ENCODE measurements around the gene EXOC3L4.

The EXOC3L4 gene

DNA sequence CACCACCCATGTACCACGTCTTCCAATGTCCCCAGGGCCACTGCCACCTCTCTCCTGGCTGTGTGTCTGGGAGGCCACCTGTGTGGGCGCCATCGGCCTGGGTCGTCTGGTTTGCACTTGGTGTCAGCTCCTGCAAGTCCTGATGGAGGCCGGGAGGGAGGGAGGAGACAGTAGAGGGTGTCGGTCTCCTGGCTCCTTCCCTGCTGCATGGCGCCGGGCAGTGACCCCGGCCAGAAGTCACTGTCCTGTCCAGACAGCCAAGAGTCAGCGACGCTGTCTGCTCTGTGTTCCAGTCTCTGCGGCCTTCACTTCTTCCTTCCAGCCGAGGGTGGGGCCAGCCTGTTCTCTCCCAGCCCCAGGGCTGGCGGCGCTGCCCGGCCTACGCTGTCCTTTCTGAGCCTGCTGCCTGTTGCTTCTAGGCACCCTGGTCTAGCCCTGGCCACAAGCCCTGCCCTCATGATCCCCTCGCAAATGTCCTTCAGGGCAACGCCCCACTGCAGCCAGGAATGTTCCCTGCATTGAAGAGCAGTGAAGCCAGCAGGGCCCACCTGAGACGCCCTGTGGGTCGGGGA is 23.5 kb upstream of the EXOC3L4 start:
- no peak for DNase-seq

DNA sequence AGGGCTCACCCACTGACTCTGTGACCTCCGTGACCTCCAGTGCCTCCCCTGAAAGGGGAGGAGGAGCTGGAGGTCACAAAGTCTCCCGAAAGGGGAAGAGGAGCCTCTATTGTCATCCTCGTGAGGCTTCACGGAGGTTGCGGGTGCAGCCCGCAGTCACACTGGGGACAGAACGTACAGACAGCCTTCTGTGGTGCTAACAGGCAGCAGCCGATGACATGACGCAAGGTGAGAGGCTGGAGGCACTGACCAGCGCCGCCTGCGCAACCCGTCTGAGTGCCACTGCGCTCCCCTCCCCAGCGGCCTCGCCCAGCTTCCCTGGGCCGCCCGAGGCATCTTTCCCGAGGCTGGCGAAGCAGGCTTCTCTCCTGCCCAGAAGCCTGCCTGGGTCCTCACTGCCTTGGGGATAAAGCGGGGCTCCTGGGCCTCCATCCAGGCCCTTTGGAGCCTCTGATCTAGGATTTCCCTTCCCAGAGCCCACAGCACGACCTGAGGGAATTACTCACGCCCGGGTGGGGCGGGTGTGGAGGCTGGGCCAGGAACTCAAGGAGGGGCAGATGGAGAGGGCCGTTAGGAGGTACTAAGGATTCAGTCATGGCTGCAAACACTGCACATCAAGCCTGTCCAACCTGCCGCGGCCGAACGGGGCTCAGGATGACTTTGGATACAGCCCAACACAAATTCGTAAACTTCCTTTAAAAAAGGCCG is 22.8 kb upstream of the EXOC3L4 start:
- DNase-seq, result no peak

DNA sequence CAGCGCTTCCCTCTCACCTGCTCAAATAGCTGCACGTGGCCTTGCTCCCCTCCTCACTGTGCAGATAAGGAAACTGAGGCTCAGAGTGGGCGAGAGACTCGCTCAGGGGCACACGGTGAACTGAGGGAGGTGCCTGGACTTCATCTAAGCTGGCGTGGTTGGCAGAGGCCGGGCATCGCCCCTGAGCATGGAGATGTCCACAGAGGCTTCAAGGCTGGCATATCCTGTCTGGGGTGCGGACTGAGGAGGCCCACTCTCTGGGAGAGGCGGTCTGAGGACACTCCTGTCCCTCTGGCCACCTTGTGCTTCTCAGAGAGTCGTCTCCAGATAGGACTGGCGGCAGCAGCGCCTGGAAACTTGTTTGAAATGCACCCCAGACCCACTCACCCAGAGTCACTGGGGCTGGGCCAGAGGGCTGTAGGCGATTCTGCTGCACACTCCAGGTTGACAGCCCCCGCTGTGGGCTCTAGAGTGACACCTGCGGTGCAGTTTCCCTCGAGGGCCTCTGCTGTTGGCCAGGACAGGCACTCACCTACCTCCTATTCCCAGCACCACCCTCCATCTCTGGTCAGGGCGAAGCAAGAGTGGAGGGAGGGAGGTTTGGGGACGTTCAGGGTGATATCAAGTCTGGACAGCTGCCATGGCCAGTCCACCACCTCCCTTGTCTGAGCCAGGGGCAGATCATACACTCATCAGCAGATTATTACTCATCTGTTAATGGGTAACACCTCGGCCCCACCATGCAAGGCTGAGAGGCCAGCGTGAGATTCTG is 21.7 kb upstream of the EXOC3L4 start:
- DNase-seq, result no peak

DNA sequence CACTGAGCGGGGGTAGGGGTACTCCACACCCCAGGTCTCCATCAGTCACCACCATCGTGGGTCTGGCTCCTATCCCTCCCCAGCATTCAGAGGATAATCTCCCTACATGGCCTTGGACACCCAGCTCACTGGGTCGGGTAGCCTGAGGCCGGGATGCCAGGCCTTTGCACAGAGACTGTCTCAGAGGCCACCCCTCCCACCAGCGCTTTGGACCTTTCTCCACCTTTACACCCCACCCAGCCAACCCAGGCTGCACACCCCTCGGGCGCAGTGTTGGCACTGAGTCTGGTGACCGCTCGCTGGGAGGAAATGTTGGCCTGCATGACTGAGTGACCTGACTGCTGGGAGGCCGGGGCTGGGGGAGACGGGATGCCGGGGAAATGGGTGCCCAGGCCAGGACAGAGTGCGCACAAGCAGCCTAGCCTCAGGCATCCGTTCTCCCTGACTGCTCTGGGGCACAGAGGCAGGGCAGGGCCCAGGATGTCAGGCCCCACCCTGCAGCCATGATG is 21.1 kb upstream of the EXOC3L4 start:
- no peak for DNase-seq

DNA sequence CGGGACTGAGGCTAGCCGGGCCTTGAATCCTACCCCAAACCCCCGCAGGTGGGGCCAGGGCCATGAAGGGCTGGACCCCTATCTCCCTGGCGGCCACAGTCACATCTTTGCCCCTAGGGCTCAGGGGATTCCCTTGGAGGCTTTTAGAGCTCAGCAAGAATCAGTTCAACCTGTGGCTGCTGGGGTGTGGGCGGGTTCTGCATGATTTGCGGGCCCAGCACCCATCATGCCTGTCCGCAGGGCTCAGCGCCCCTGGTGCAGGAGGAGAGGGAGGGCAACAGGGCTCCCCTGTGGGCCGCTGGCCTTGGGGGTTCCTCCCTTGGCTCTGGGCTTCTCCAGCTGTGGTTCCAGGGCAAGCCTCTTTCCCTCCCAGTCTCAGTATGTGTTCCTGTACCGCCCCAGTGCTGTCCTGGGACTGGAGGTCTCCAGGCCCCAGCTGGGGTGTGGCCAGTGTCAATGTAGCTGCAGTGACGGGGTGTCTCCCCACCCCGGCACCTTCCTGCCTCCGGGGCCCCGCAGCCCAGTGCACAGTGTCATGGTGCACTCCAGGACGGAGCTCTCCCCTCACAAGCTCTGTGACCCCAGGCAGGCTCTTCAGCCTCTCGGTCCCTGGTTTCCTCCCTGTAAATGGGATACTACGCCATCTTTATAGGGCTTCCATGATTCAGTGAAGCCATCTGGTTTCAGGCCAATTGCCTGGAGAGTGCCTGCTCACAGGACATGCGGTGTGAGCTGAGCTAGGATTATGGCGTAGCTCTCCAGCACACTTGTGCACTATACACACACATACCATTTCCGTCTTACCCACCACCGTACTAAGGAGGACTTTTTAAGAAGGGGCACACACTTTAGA is 20.4 kb upstream of the EXOC3L4 start:
- no peak for DNase-seq

DNA sequence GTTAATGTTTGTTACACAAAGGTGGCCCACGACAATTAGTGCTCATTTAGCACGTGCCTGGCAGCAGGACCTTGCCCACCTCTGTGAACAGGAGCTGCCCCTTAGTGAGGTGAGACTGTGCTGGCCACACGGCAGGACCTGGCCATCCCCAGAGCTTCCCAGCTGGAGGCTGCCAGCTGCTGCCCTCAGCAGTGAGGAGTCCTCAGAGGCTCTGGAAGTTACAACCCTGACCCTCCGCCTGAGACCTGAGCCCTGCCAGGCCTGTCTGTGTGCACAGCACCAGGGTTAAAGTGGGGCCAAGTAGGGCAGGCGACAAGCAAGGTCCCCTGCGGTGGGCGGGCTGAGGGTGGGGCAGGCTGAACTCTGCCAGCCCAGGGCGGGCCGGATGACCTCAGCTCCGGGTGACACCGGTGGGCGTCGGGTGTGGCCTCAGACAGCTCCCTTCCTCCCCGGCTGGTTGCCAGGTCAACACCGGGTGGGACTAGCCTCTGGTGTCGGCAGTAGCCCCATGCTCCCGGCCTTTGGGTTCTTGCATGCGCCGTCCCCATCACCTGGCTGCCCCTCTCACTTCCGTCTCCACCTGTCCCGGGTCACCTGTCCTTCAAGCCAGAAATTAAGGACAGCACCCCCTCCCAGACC is 19.7 kb upstream of the EXOC3L4 start:
- no peak for DNase-seq

DNA sequence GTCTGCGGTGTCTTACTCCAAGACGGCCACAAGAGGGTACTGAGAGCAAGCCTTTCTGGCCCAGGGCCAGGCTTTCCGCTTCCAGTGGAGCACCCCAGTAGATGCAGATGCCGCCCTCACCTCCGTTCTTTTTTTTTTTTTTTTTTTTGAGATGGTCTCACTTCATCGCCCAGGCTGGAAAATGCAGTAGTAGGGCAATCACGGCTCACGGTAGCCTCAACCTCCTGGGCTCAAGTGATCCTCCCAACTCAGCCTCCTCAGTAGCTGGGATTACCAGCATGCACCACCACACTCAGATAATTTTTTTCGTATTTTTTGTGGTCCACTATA is 16.1 kb upstream of the EXOC3L4 start:
- peak; percentile 70 for DNase-seq

DNA sequence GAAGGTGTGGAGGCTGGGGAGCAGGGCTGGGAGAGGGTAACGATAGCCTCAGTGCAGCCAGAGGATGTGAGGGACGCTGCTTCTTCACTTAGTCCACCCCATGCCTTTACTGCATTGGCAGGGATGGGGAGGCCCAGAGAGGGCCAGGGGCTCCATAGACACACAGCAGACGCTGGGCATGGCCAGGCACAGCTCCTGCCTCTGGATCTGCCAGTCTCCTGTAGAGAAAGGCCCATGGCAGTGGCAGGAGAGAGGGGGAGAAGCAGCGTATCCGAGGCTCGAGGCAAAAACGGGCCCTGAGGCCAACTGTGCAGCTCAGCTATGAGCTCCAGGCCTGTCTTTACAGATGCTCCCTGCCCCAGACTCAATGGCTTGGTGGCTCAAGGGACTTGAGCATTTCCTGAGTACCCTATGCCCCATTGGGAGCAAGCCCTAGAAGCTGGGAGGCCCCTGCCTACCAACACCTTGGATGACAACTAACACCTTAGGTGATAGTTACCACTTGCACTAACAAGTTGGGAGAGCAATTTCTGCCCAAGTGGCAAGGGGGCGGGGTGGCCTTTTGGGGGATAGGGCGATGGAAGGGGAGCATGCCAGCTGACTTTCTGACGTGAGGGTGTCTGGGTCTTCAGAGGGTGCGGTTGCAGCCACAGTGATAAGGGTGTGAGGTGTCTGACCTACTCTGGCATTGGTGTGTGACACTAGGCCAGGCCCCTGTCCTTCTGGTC is 15.5 kb upstream of the EXOC3L4 start:
- no peak for DNase-seq

DNA sequence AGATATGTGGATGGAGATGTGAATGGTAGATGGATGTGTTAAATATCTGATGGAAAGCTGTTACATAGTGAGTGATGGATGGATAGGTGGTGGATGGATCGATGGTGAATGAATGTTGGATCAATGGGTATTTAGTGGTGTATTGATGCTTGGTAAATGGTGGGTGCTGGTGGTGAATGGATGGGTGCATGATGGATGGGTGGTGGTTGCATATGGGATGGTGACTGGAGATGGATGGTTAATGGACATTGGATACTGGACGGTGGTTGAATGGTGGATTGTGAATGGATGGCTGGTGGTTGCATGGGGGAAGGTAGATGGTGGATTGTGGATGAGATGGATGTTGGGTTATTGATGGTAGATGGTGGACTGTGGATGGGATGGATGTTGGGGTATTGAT is 12.6 kb upstream of the EXOC3L4 start:
- no peak for DNase-seq

DNA sequence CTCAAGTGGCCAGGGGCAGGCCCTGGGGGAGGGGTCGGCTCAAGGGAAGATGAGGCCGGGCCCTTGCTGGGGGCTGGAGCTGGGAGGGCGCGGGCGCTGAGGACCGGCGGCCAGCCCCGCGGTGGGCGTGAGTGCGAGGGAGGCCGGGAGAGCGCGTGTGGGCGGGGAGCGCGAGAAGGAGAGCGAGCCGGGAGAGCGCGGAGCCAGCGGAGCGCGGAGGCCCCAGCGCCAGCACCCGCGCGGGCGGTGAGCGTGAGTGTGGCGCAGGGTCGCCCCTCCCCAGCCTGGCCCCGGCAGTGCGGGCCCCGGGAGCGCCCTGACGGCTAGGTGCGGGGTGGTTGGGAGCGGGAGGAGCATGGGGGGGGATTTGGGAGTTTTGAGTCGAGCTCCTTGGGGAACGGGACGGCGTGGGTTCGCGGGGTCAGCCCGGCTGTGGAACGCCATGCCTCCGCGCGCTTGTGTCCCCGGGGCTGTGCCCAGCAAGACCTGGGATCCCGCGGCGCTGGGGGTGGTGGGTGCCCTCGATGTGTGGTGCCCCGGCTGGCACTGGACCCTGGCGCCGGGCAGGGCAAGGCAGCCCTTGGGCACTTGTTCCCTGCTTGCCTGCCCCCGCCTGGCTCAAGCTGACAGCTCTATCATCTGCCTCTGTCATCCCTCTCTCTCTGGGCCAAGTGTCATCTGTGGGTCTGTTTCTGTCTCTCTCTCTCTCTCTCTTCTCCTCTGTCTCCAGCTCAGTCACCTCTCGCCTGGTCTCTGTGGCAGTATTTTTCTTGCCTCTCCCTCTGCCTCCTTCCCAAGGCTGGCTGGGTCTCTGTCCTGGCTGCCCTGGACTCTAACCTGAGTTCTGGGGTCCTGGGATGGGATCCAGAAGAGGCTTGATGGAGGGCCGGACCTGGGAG is 10.3 kb upstream of the EXOC3L4 start, which contains the start of gene LBHD2:
LBHD2 (plus strand) TSS at position 190 of the 899 bp plus-strand sequence. CDS start 1,803 bp downstream, outside the sequence.
- no peak for DNase-seq

DNA sequence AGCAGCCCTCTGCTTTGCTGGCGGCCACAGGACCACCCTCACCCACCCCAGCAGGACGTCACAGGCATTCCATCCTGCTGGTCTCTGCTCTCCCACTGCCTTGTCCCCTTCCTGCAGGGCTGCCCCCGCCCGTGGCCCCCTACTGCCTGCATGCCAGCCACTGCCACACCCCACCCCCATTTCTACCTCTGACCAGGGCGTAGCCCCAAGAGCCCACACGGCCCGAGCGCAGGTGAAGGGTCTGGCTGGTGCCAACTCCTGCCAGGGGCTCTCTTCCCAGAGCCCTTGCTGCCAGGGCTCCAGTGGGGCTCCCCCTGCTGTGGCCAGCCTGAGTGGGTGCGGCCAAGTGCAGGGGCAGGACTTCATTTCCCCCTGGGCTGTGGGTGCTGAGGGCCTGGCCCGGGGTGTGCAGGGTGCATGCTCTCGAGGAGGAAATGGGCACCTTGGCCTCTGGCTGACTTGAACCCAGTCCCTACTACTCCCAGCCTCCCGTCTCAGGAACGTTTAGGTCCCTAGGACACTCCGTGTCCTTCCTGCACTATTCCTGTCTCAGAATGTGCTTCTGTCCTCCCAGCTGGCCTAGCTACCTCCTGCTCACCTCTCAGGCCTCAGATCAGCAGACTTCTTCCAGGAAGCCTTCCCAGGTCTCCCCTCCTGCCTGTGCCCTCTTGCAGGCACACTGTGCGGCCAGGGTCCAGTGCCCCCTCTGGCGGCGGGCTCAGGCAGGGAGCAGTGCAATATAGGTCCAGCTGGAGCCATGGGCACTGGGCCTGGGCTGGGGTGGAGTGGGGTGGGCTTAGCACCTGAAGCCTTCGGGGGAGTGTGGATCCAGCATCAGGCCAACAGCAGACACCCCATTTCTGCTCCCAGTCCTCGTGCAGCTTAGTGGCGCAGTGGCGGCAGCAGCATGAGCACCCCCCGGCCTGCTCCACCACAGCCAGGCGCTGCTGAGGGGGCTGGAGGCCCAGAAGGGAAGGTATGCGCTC is 9.1 kb upstream of the EXOC3L4 start:
- DNase-seq, result no peak

DNA sequence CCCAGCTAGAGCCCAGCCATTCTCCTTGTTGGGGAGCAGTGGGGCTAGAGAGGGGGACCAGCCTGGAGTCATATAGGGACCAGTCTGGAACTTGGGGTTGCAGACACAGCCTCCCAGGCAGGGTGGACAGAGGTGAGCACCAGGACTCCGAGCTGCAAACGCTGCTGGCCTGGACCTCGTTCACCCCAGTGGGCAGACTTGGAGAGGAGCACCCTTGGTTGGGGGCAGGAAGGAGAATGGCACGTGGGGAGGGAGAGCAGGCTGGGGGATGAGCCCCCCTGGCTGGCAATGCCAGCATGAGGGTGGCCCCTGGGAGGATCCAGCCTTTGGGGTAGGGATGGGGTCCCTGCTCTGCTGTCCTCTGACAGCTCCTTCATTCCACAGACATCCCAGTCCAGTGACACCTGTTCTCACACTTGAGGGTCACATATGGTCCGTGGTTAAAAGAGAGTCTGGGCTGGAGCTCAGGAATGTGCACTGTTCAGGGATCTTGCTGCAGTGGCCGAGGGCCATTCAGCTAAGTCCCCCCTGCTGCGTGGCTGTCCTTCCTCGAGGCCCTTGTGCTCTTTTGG is 7.7 kb upstream of the EXOC3L4 start:
- no peak for DNase-seq

DNA sequence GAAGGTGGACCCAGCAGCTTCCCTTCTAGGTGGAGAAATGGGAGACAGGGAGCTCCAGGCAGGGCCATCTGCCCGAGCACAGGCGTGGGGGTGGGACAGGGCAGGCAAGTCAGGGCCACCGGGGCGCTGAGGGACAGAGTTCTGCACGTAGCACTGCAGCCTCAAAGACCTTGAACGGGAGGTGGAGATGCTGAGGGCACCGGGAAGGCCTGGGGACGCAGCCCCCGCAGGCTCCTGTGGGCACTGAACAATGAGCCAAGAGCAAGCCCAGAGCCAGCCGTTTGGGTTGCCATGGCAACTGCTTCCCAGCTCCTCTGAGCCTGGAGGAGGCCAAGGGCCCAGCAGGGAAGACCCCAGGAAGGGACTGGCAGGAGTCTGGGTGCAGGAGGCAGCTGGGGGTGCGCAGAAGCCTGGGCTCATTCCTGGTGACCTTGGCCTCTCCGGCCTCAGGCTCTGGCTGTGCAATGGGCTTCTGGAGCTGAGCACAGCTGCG is 7.1 kb upstream of the EXOC3L4 start:
- DNase-seq, result no peak

DNA sequence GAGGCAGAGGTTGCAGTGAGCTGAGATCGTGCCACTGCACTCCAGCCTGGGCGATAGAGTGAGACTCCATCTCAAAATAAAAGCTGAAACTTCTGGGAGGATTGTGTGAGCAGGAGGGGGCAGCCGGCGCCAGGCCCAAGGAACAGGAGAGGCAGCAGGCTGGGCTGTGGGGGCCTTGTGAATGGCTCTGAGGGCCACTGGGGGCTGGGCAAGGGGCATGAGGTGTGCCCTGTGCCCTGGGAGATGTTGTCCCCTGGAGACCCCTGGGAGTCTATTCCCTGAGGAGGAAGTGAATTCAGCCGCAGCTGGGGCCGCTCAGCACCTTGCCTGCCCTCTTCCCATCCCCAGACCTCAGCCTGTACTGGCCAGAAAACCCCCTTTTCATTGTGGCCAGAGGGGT is 5.6 kb upstream of the EXOC3L4 start:
- no peak for DNase-seq

DNA sequence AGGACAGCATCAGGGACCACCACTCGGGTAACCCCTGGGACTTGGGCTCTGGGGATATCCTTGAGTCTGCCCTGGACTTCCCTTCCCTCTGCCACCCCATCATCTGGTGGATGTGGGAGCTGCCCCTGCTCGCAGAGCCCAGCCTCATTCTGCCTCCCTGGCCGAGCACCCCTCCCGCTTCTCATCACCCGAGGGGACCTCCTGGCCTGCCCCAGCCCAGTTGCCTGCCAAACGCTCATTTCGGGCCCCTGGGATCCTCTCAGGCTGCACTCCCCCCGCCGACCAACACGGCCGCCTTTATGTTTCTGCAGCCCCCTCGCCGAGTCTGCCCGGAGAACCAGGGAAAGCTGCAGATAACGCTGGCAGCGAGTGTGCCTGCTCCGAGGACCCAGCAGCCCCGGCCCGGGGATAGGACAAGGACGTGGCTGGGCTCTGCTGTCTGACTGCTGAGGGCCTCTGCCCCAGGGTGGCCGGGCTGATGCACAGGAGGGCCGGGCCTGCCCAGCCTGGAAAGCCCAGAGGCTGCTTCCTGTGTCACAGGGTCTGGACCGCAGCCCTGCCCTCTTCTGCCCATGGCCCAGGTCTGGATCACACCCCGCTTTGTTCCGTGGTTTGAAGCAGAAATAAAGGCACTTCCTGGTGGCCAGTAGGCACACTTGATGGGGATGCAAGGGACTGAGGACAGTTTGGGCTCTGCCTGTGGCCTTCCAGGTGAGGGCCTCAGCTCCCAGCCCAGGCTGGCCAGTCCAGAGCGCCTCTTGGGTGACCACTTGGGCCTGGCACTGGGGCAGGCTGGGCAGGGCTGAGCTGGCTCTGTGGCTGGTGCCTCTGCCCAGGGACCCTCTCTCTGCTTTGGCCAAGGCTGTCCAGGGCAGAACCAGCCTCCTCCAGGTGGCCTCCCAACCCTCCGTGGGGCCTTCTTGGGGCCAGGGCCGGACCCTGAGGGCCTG is 4.9 kb upstream of the EXOC3L4 start:
- DNase-seq, result no peak

DNA sequence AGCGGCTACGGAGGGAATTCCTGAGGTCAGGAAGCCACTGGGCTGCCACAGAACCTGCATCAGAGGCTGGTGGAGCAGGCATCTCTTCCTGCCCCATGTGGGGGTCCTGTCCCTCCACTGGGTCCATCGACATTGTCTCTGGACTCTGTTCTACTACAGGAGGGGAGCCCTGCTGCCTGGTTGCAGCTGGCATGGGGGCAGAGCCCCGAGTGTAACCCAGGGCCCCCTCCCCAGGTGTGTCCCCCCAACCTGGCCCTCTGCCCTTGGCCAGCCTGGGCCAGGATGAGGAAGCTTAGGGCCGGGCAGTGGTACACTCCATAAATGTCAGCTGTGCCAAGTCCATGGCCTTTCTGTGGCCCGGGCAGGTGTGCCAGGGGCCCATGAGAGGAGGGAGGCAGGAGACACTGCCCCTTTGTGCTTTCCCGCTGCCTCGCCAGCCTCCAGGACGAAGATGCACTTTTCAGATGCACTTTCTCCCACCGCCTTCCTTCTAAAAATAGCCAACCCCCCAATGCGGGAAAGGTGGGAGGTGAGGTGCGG is 4.0 kb upstream of the EXOC3L4 start:
- no peak for DNase-seq
